GM21390 (cell line): ENCODE results near the gene PRKAR2B.
"Not testable (repeated sequence)": the region's sequence is repeated elsewhere in the genome, so short reads cannot be mapped to it uniquely, and the experiment has no call there.

Experiments
- ATAC-seq: cut with Tn5 transposase; IDR thresholded peaks from one replicate; pipeline ENCODE4 v1.9.1; 2021; ENCODE audit not compliant: unreplicated experiment

The PRKAR2B gene

DNA sequence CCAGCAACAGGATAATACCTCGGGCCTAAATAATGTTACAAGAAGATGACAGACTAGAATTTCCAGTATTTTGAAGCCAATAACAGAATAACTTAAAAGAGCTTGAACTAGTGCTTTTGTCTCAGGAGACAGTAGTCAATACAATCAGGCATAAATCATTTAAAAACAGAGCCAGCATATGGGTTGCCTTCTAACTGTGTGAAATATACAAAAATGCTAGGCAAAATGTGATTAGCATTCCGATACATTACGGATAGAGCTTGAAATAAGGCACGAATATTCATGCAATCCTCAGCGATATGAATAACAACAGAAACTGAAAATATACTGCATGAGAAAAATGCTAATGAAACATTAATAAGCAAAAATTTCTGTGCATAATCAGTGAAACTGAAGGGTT lies 18.3 kb upstream of the PRKAR2B start:
- ATAC-seq: no peak

- ATAC-seq: no peak
These were observed 17.3 kb upstream of the PRKAR2B start for GRCh38 chr7:107027208-107027607.

DNA sequence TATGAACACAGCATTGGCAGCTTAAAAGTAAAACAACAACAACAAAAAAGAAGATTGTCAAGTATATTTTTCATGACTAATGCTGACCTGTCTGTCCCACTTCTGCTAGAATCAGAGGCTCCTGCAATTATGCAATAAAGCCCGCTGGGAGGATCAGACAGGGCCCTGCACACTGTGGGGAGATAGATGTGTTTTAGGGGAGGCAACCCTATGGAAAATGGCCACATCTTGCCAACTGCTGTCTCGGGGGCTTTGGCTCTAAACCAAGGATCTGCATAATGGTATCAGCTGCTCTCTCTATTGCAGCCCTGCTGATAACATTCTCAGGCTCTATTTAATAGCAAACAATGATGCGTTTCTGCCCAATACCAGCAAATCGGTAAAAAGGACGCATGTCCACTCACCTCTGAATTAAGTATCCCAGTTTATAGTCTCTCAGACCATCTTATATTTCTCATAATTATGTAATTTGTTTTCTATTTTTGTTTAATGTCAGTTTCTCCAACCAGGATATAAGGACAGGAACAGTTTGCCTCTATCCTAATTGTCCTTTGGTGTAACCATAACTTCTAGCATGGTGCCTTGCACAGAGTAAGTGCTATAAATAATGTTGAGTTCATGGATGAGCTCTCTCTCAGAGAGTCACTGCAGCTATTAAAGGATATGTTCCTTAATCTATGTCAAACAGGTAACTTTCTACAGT lies 15.3 kb upstream of the PRKAR2B start:
- no peak for ATAC-seq

DNA sequence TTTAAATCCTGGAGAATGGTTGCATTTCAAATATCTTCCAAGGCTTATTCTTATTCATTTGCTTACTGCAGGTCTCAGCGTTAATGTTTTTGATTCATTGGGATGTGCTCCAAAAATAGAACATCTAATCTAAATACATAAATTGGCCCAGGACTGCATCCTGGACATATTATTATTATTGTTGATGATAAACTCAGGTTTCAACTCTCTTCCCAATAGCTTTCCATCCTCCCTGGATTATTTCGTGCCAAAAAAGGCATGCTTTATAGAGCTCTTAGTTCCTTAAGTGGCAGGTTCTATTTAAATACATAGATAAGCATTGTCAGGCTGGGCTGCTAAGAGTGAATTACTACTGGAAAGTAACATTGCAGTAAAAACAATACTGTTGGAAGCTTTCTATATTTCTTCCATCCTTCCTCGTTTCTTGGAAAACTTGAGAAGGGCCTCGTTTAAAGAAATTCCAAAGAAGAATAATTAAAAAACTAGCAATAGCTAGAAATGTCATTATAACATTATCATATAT lies 14.7 kb upstream of the PRKAR2B start:
- no peak for ATAC-seq

GRCh38 chr7:107032050-107032449 lies 12.5 kb upstream of the PRKAR2B start:
- ATAC-seq: no peak

DNA sequence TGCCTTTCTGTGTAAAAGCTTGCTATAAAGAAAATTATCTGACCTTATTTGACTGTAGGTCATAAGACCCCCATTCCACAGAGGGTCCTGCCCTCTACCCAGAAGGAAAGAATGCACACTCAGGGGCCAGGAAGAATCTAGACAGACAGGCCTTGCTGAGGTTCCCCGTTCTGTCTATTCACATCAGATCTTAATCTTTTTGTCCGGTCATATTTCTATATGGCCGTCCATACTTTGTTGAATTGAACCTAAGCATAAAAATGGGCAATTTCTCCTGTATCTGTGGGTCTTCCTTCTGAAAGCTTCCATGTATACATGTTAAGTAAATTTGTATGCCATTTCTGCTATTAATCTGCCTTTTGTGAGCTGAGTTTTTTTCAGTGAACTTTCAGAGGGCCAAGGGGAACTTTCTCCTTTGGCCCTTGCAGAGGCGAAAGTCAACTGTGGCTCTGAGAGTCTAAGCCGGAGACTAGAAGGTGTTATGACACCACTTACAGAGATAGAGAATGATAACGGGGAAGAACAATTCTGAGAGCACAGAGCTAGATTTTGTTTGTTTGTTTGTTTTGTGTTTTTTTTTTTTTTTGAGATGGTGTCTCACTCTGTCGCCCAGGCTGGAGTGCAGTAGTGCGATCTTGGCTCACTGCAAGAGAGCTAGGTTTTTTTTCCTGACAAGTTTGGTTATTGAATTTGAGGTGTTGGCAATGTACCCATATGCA lies 11.6 kb upstream of the PRKAR2B start:
- no peak for ATAC-seq

GRCh38 chr7:107034553-107034952 lies 10.0 kb upstream of the PRKAR2B start:
- no peak for ATAC-seq

- no peak for ATAC-seq
These were observed 9.1 kb upstream of the PRKAR2B start for GRCh38 chr7:107035446-107035845.

DNA sequence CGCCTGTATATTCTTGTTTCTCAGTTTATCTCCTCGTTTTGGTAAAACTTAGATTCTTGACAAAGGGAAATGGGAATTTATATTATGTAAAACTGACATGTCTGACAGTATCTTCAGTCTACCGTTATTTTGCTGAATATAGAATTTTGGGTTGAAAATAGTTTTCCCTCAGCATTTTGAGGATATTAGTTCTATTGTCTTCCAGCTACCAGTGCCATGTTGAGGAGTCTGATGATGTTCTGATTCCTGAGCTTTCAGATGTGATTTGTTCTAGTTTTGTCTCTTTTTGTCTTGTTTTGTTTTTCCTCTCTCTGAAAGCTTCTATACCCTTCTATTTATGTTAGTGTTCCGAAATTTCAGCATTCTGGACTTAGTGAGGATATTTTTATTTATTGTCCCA lies 8.0 kb upstream of the PRKAR2B start:
- no peak for ATAC-seq

- ATAC-seq: no peak
These were observed 6.5 kb upstream of the PRKAR2B start for GRCh38 chr7:107037717-107038603.

GRCh38 chr7:107039199-107039900 lies 5.2 kb upstream of the PRKAR2B start:
- ATAC-seq: no peak

DNA sequence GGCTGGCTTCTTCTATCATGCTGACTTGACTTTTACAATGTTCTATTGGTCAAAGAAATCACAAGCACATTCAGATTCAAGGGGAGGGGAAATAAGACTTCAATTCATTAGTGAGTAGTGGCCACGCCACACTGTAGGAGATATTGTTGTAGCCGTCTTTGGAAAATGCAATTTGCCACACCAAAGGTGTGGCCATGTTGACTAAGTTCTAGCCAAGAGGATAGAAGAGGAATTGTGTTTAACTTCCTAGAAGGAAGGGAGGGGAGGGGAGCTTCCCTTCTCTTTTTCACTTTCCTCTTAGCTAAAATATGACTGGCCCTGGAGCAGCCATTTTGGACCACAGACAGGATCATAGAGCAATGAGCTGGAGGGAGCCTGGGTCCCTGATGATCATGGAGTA lies 3.4 kb upstream of the PRKAR2B start:
- ATAC-seq: no peak

- ATAC-seq: not testable (repeated sequence)
These were observed 2.7 kb upstream of the PRKAR2B start for GRCh38 chr7:107041764-107042163.

DNA sequence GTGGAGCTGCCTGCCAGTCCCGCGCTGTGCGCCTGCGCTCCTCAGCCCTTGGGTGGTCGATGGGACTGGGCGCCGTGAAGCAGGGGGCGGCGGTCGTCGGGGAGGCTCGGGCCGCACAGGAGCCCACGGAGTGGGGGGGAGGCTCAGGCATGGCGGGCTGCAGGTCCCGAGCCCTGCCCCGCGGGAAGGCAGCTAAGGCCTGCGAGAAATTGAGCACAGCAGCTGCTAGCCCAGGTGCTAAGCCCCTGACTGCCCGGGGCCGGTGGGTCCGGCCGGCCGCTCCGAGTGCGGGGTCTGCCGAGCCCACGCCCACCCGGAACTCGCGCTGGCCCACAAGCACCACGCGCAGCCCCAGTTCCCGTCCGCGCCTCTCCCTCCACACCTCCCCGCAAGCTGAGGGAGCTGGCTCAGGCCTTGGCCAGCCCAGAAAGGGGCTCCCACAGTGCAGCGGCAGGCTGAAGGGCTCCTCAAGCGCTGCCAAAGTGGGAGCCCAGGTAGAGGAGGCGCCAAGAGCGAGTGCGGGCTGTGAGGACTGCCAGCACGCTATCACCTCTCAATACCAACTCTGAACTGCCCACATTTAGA lies 2.1 kb upstream of the PRKAR2B start:
- ATAC-seq: not testable (repeated sequence)

- no peak for ATAC-seq
These were observed 1.0 kb upstream of the PRKAR2B start for GRCh38 chr7:107043491-107043890.

DNA sequence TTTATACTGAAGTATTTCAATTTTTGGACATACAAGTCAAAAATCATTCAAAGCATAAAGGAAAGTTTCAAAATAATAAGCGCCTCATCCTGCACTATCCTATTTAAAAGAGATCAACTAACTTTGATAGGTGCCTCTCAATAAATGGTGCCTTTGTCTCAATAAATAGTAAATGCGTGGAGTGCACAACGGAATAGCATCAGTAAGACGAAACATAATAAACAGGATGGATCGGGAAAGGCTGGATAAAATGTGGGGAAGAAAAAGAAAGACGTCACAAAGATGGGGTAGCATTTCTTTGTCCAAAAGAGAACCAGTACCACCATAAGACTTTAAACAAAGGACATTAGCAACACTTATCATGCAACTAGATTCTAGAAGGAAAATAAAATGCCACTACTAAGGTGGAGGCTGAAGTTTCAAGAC lies 571 bp upstream of the PRKAR2B start:
- no peak for ATAC-seq

DNA sequence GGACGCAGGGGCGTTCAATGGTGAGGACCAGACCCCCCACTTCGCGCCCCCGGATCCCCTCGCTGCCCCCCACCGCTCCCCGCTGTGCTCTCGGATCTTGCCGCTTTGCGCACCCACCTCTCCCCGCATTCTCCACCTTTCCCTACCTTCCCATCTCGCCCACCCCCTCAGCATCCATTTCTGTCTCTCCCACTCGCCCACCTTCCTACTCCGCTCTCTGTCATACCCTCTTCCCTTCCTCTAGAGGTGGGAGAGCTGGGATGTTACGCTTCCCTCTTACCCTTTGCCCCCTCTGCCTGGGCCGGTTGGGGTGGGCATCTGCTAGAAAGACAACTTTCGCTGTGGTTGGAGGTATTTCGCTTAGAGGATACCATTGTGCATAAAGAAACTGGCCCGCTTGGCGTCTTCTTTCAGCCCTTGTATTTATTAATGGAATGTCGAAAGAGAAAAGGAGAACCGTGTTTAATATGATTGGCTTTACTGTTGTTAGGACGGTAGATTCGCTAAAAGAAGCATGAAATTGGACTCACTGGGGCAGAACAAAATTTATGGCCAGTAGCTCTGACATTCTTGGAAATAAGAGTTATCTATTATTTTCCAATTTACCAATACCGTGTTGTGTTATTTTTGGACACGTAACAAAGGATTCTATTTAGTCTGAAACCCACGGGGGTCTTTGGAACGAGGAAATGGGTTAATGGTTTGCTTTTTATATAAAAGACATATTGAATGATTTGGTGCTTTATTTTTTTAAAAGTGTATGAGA lies 873 bp downstream of the PRKAR2B start:
- no peak for ATAC-seq

DNA sequence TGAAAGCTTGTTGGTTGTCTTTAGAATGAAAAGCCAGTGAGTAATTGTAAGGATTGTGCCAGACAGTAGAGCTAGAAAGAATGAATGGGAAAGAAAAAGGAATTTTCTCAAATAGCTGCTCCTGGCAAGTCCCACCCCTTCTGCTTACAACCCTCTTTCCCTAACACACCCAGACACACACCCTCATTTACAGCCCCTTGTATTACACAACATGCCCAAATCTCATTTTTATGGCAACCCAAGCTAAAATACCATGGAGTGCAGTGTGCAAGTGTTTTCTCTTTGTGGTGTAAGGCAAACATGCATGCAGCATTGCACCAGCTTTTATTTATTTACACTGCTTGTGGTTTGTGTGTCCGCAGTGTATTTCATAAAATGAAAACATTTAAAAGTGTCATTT lies 1.5 kb downstream of the PRKAR2B start:
- ATAC-seq: no peak

GRCh38 chr7:107046491-107047259 lies 2.2 kb downstream of the PRKAR2B start:
- ATAC-seq: no peak
